GM18517 (cell line): ENCODE measurements around the gene SPINT3.
"Not testable (repeated sequence)": the region's sequence is repeated elsewhere in the genome, so short reads cannot be mapped to it uniquely, and the experiment has no call there.

Experiments
- ATAC-seq: cut with Tn5 transposase; IDR thresholded peaks from one replicate; pipeline ENCODE4 v1.9.1; 2021; ENCODE audit warnings: mild to moderate bottlenecking, moderate library complexity; ENCODE audit not compliant: unreplicated experiment

SPINT3 gene

GRCh38 chr20:45503403-45503802 lies 12.0 kb downstream of the SPINT3 start:
- no peak for ATAC-seq

DNA sequence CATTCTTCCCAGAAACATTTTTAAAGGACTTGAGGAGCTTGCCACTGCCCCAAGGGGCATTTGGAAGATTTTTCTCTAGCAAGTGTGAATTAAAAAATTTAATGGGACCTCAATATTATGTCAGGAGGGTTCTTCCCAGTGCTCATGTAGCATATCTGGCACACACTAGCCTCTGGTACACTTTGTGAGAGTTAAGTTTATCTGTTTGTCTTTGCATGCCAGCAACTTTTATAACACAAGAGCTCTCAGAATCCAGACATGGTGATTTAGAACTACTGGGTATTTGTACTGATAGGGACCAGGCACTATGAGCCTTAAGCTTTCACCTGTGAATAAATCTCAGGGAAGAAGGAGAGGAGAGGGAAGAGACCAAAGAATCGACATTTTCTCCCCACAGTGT lies 12.9 kb downstream of the SPINT3 start:
- no peak for ATAC-seq

GRCh38 chr20:45501600-45501999 lies 13.8 kb downstream of the SPINT3 start:
- no peak for ATAC-seq

- ATAC-seq: no peak
Measured at GRCh38 chr20:45500022-45500421, 15.4 kb downstream of the SPINT3 start.

DNA sequence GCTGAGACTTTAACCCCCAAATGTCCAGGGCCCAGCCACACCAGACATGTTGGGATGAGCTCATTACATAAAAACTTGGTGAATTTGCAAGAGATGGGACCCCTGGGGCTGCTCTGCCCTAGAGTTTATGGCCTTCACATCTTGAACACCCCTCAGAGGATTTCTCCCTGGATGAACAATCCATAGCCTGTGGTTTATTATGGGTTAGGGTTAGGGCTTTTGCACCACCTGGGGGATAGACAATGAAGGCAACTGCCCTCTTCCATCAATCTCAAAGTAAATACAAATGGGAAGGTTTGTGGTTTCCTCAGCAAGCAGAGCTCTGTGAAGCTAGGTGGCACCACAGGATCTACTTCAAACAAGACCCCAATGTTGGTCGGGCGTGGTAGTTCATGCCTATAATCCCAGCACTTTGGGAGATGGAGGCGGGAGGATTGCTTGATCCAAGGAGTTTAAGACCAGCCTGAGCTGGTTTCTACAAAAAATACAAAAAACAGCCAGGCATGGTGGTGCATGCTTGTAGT lies 17.4 kb downstream of the SPINT3 start:
- ATAC-seq: no peak

DNA sequence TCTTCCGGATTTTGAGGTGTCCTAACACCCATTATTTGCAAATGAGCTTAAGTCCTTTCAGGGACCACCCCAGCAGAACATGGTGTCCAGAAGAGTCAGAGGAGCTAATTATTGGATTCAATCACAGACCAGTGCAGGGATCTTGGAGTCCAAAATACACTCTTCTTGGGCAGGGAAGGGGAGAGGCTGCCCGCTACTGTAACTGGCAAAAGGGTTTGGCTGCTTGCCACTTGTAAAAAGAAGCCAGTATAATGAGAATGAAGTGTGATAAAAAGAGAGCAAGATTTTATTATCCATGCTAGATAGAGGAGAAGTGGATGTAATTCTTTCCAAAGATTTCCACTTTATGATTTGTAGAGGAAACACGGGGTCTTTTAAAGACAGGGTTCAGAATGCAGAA lies 19.3 kb downstream of the SPINT3 start:
- no peak for ATAC-seq

GRCh38 chr20:45495501-45495941 lies 19.9 kb downstream of the SPINT3 start:
- ATAC-seq: no peak

GRCh38 chr20:45489083-45489531 lies 26.3 kb downstream of the SPINT3 start:
- no peak for ATAC-seq

DNA sequence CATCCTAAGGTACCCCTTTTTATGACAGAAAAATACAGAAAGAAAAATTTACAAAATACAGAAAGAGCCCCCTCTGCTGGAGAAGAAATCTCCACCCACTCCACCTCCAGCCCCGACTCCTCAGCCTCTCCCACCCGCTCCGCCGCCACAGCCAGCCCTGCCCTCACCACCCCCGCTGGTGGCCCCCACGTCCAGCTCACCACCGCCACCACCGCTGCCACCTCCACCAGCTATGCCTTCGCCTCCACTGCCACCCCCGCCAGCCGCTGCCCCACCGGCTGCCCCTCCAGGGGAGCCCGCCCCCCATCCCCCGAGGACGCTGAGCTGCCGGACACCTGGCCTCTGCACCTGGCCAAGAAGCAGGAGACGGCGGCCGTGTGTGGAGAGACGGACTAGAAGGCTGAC lies 28.2 kb downstream of the SPINT3 start:
- no peak for ATAC-seq

- no peak for ATAC-seq
Measured at GRCh38 chr20:45485388-45485787, 30.0 kb downstream of the SPINT3 start.

DNA sequence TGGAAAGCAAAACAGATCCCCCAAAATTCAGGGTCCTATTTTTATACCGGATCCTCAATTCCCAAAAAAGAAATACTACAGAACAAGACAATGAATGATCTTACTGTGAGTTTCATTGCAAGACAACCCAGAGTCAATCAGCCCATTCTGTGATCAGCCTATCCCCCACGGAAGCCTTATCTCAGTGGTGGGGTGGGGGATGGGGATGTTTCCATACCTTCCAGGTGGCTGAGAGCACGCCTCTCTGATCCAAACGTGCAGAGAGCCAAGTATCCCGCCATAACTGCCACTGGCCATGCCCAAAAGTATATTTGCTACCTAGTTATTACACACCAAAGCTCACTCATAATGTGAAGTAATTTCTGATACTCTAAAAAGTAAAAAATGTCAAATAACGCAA lies 30.7 kb downstream of the SPINT3 start:
- no peak for ATAC-seq

GRCh38 chr20:45479822-45480221 lies 35.6 kb downstream of the SPINT3 start:
- ATAC-seq: no peak

DNA sequence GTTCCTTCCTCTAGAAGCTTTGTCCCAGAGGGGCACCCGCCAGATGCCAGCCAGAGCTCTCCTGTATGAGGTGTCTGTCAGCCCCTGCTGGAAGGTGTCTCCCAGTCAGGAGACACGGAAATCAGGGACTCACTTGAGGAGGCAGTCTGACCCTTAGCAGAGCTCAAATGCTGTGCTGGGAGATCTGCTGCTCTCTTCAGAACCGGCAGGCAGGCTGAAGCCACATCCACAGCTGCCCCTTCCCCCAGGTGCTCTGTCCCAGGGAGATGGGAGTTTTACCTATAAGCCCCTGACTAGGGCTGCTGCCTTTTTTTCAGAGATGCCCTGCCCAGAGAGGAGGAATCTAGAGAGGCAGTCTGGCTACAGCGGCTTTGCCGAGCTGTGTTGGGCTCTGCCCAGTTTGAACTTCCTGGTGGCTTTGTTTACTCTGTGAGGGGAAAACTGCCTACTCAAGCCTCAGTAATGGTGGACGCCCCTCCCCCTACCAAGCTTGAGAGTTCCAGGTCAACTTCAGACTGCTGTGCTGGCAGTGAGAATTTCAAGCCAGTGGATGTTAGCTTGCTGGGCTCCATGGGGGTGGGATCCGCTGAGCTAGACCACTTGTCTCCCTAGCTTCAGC lies 37.8 kb downstream of the SPINT3 start:
- ATAC-seq: not testable (repeated sequence)

- not testable (repeated sequence) for ATAC-seq
Measured at GRCh38 chr20:45472286-45472685, 43.1 kb downstream of the SPINT3 start.

DNA sequence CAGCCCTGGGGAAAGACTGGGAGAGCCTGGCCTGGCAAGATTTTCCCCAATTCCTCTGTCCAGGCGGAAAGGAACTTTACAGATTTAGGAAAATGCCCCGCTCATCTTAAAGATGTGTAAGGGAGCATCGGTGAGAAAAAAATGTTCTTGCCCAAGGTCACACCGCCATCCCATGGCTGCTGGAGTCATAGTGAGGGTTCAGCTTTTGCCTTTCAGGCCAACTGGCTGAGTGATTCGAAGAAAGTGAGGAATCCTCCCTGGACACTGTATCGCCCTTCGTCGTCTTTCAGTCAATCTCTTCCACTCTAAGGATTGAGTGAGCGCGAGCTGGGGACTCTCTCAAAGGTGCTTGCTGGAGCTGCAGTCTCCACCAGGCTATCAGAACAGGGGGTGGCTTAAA lies 44.5 kb downstream of the SPINT3 start:
- no peak for ATAC-seq

- no peak for ATAC-seq
Measured at GRCh38 chr20:45470262-45470931, 45.0 kb downstream of the SPINT3 start.

DNA sequence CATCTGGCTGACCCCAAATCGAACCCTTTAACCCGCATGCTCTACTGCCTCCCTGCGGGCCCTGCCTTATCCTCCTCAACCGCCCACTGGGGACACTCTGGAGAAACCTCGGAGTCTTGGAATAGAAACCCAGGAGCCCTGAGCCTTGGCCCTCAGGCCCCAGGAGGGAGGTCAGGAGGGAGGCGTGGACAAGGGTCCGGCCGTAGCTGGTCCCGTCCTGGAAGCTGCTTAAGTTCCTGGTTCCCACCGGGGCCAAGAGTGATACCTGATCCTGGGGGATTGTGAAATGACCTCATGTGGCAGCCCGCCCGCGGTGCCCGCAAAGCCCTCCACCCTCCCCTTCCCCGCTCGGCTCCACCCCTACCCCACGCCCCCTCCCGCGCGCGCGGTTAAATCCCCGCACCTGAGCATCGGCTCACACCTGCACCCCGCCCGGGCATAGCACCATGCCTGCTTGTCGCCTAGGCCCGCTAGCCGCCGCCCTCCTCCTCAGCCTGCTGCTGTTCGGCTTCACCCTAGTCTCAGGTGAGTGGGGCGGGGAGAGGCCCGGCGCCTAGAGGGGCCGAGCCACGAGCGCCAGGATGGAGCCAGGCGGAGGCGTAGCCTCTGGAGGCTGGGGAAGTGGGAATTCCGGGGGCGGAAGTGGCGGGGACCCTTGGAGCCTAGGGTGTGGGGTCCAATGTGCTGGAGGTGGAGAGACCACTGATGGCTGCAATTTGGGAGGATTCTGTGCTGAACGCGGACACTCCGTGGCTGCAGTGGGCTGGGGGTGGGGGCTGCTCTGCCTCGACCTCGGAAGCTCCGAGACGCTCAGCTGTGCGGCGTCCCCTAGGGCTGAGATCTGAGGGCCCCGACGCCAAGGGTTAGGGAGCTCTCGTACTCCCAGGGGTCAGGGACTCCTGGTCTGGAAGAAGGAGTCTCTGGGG lies 45.8 kb downstream of the SPINT3 start, which contains the start of gene WFDC2:
TSS of gene WFDC2 (plus strand) at position 418 of the 926 bp plus-strand sequence. CDS start at position 447, 29 bp downstream.
- ATAC-seq: no peak

- ATAC-seq: no peak
Measured at GRCh38 chr20:45467861-45468260, 47.6 kb downstream of the SPINT3 start.

GRCh38 chr20:45467172-45467571 lies 48.2 kb downstream of the SPINT3 start:
- no peak for ATAC-seq

GRCh38 chr20:45465491-45466266 lies 49.7 kb downstream of the SPINT3 start:
- no peak for ATAC-seq
